Measurements from ENCODE around the gene TCEANC2. TPM values are rescaled to one million over a fixed set of nuclear protein-coding genes. Genes with fewer than 3 reads are reported as not detected.

The TCEANC2 gene
- total and polyA plus RNA-seq, 2 donors (not counting 1 experiment from before 2014, with no cell fraction given): 3.0 to 4.0 TPM

DNA sequence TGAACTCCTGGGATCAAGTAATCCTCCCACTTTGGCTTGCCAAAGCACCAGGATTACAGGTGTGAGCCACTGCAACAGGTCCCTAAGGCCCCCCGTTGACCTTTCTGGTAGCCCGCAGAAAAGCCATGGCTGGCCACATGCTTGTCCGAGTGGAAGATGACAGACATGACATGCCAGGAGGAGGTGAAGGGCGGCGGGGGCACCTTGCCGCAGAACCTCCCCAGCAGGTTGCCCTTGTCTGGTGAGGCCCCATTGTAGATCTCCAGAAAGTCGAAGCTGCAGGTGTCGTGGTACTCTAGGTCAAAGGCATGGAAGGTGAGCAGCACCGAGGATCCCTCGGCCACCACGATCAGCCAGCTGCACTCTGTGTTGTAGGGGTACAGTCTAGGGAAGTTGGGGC, 91.0 kb downstream of the TCEANC2 start:
- peaks cover 5% of the 10 kb centered on the region for H3K27me3 ChIP-seq (ENCODE audit: control insufficient read depth, insufficient read depth, low read length)
- H3K4me1 ChIP-seq (ENCODE audit: control insufficient read depth, extremely low read depth, insufficient read depth, low read length): no peaks in the 10 kb centered on the region
- H2AFZ ChIP-seq (ENCODE audit: low read length): no peak overlapping the region
- TF ChIP-seq EZH2 (IDR thresholded peaks at IDR 0.05; ENCODE audit: low read length, missing control alignments): no peak
- TF ChIP-seq, protein P1, sequence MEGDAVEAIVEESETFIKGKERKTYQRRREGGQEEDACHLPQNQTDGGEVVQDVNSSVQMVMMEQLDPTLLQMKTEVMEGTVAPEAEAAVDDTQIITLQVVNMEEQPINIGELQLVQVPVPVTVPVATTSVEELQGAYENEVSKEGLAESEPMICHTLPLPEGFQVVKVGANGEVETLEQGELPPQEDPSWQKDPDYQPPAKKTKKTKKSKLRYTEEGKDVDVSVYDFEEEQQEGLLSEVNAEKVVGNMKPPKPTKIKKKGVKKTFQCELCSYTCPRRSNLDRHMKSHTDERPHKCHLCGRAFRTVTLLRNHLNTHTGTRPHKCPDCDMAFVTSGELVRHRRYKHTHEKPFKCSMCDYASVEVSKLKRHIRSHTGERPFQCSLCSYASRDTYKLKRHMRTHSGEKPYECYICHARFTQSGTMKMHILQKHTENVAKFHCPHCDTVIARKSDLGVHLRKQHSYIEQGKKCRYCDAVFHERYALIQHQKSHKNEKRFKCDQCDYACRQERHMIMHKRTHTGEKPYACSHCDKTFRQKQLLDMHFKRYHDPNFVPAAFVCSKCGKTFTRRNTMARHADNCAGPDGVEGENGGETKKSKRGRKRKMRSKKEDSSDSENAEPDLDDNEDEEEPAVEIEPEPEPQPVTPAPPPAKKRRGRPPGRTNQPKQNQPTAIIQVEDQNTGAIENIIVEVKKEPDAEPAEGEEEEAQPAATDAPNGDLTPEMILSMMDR (conservative IDR thresholded peaks at IDR 0.05 in 1 of 2, IDR thresholded peaks at IDR 0.05 in 1 of 2; ENCODE audit: low read depth in 1 of 2, low read length in 2 of 2): no peak
- no peaks in the 10 kb centered on the region for H3K9me3 ChIP-seq (ENCODE audit: control insufficient read depth, insufficient read depth, low read depth, low read length)
- H3K4me3 ChIP-seq (replicated peaks in 1 of 4; ENCODE audit: control extremely low read depth in 1 of 4, insufficient read depth in 1 of 4, low read depth in 3 of 4, low read length in 4 of 4): no peak overlapping the region
- no peak overlapping the region for H3K4me2 ChIP-seq (ENCODE audit: extremely low read depth, insufficient read depth, low read length)
- H3K9ac ChIP-seq (ENCODE audit: insufficient read depth, low read length): no peak overlapping the region
- DNase-seq (ENCODE audit: low read depth in 2 of 2): no peak
- no peaks in the 10 kb centered on the region for H3K79me2 ChIP-seq (ENCODE audit: control insufficient read depth, insufficient read depth, low read length)
- H4K20me1 ChIP-seq (ENCODE audit: control insufficient read depth, extremely low read depth, insufficient read depth, low read length): no peaks in the 10 kb centered on the region
- H3K27ac ChIP-seq (ENCODE audit: insufficient read depth, low read length): no peak overlapping the region
- H3K36me3 ChIP-seq (ENCODE audit: control insufficient read depth, insufficient read depth, low read length): no peaks in the 10 kb centered on the region

DNA sequence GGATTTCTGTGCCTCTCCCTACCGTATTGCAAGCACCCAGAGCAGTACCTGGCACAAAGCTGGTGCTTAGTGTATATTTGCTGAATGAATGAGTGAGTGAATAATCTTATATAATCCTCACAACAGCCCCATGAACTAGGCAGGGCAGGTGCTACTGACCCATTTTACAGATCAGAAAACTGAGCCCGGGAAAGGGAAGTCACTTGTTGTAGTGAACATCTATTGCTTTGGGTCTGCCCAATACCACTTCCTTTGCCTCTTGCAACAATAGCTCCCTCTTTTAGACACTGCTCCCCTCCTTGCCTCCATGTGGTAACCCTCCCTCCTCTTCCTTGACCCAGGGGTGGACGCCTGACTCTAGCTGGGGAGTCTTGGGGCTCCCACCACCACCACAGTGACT, 96.3 kb downstream of the TCEANC2 start:
- H4K20me1 ChIP-seq (ENCODE audit: control insufficient read depth, extremely low read depth, insufficient read depth, low read length): no peaks in the 10 kb centered on the region
- H3K9me3 ChIP-seq (ENCODE audit: control insufficient read depth, insufficient read depth, low read depth, low read length): no peaks in the 10 kb centered on the region
- no peak overlapping the region for H2AFZ ChIP-seq (ENCODE audit: low read length)
- no peak for DNase-seq (ENCODE audit: low read depth in 2 of 2)
- H3K27me3 ChIP-seq (ENCODE audit: control insufficient read depth, insufficient read depth, low read length): peaks cover 3% of the 10 kb centered on the region
- no peaks in the 10 kb centered on the region for H3K79me2 ChIP-seq (ENCODE audit: control insufficient read depth, insufficient read depth, low read length)
- no peaks in the 10 kb centered on the region for H3K36me3 ChIP-seq (ENCODE audit: control insufficient read depth, insufficient read depth, low read length)
- H3K4me3 ChIP-seq (replicated peaks in 1 of 4; ENCODE audit: control extremely low read depth in 1 of 4, insufficient read depth in 1 of 4, low read depth in 3 of 4, low read length in 4 of 4): no peak overlapping the region
- no peak overlapping the region for H3K27ac ChIP-seq (ENCODE audit: insufficient read depth, low read length)
- no peak overlapping the region for H3K9ac ChIP-seq (ENCODE audit: insufficient read depth, low read length)
- no peak for TF ChIP-seq EZH2 (IDR thresholded peaks at IDR 0.05; ENCODE audit: low read length, missing control alignments)
- TF ChIP-seq, protein P1 (conservative IDR thresholded peaks at IDR 0.05 in 1 of 2, IDR thresholded peaks at IDR 0.05 in 1 of 2; ENCODE audit: low read depth in 1 of 2, low read length in 2 of 2): no peak
- H3K4me1 ChIP-seq (ENCODE audit: control insufficient read depth, extremely low read depth, insufficient read depth, low read length): no peaks in the 10 kb centered on the region
- no peak overlapping the region for H3K4me2 ChIP-seq (ENCODE audit: extremely low read depth, insufficient read depth, low read length)

DNA sequence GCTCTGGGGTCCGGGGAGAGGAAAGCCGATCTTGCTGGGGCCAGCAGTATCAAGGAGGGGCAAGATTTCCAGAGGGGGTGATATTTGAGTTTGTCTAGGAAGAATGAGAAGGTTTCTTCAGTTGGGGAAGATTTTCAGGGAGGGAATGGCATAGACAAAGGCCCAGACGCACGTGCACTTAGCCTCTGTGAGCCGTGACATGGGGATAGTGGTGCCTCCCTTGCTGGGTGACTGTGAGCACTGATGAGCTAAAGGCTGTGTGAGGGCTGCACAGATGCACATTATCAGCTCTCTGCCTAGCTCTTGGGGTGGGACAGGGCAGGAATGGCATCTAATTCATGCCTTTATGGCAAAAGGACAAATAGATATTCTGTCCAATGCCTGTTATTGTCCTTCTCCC, 97.6 kb downstream of the TCEANC2 start:
- no peaks in the 10 kb centered on the region for H3K36me3 ChIP-seq (ENCODE audit: control insufficient read depth, insufficient read depth, low read length)
- H2AFZ ChIP-seq (ENCODE audit: low read length): no peak overlapping the region
- TF ChIP-seq, protein P1 (conservative IDR thresholded peaks at IDR 0.05 in 1 of 2, IDR thresholded peaks at IDR 0.05 in 1 of 2; ENCODE audit: low read depth in 1 of 2, low read length in 2 of 2): no peak
- no peak for TF ChIP-seq EZH2 (IDR thresholded peaks at IDR 0.05; ENCODE audit: low read length, missing control alignments)
- no peaks in the 10 kb centered on the region for H3K4me1 ChIP-seq (ENCODE audit: control insufficient read depth, extremely low read depth, insufficient read depth, low read length)
- H3K9me3 ChIP-seq (ENCODE audit: control insufficient read depth, insufficient read depth, low read depth, low read length): no peaks in the 10 kb centered on the region
- no peak for DNase-seq (ENCODE audit: low read depth in 2 of 2)
- H3K4me3 ChIP-seq (replicated peaks in 1 of 4; ENCODE audit: control extremely low read depth in 1 of 4, insufficient read depth in 1 of 4, low read depth in 3 of 4, low read length in 4 of 4): no peak overlapping the region
- H3K27ac ChIP-seq (ENCODE audit: insufficient read depth, low read length): no peak overlapping the region
- no peaks in the 10 kb centered on the region for H3K79me2 ChIP-seq (ENCODE audit: control insufficient read depth, insufficient read depth, low read length)
- H3K9ac ChIP-seq (ENCODE audit: insufficient read depth, low read length): no peak overlapping the region
- no peak overlapping the region for H3K4me2 ChIP-seq (ENCODE audit: extremely low read depth, insufficient read depth, low read length)
- peaks cover 3% of the 10 kb centered on the region for H3K27me3 ChIP-seq (ENCODE audit: control insufficient read depth, insufficient read depth, low read length)
- no peaks in the 10 kb centered on the region for H4K20me1 ChIP-seq (ENCODE audit: control insufficient read depth, extremely low read depth, insufficient read depth, low read length)

All from fibroblast of lung (primary cell).